DMS53 treated with DMSO at 0.1 percent for 48 hours (cell line): Measurements from ENCODE around the gene NCLN.
"Not testable (repeated sequence)": the region's sequence is repeated elsewhere in the genome, so short reads cannot be mapped to it uniquely, and the experiment has no call there.

Experiments
- DNase-seq: peaks from one replicate; lab custom pipeline; 2025; ENCODE audit not compliant: unreplicated experiment; lab: John Stamatoyannopoulos, UW

Gene NCLN

DNA sequence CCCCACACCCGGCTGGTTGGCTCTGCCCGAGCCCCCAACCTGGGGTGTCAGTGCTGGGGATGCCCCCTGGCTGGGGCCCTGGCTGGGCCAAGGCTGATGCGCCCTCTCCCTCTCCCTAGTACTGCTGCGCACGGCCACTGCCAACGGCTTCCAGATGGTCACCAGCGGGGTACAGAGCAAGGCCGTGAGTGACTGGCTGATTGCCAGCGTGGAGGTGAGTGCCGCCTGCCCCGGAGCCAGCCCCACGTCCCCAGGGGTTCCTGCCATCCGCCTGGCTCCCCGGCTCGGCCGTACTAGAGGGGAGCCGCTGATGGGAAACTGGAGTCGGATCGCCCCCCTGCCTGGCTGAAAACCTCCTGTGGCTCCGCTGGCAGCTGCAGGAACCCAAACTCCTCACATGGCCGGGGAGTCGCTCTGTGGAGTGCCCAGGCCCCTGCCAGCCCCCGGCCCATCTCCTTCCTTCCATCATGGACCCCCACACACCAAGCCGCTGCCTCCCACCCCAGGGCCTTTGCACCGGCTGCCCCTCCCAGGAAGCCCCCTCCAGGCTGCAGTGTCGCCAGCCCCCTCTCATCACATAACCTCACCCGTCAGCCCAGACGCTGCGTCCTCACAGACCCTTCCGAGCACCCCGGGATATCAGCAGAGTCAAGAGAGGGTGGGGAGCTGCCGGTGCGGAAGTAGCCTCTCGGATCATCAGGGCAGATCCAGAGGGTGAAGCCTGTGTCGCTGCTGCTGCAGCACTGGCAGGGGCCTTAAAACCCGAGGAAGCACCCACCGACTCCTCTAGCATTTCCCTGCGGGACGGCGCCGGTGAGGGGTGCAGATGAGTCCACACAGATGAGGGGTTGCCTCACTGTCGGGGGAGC lies 10.6 kb downstream of the NCLN start:
- no peak for DNase-seq

- DNase-seq: no peak
These were observed 11.1 kb downstream of the NCLN start for GRCh38 chr19:3196933-3197205.

GRCh38 chr19:3198901-3199700 lies 13.4 kb downstream of the NCLN start:
- DNase-seq: no peak

GRCh38 chr19:3201072-3201700 lies 15.5 kb downstream of the NCLN start:
- no peak for DNase-seq

GRCh38 chr19:3201911-3202310 lies 16.2 kb downstream of the NCLN start:
- DNase-seq: no peak

- DNase-seq: no peak
These were observed 16.6 kb downstream of the NCLN start for GRCh38 chr19:3202346-3202745.

GRCh38 chr19:3202895-3203294 lies 17.2 kb downstream of the NCLN start:
- not testable (repeated sequence) for DNase-seq

DNA sequence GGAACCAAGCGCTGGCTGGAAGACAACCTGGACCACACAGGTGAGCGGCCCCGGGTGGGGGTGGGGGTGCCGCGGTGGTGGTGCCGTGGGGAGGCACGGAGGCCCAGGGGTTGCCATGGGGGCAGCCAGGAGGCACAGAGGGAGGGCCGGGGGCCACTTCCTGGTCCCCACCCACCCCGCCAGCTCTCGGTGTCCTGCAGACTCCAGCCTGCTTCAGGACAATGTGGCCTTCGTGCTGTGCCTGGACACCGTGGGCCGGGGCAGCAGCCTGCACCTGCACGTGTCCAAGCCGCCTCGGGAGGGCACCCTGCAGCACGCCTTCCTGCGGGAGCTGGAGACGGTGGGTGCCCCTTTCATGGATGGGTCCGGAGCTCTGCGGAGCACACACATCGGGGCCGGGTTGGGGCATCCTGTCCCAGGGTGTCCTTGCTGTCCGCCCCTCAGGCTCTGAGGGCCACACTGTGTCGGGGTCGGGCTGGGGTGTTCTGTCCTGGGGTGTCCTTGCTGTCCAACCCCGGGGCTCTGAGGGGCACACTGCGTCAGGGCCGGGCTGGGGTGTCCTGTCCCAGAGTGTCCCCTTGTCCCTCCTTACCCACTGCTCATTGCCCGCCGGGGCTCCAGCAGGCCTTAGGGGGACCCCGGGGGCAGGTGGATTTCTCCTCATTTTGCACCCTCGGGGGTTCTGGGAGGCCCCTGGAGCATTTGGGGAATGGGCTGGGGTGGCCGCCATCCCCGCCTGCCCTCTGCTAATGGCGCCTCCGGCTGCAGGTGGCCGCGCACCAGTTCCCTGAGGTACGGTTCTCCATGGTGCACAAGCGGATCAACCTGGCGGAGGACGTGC lies 18.3 kb downstream of the NCLN start:
- DNase-seq: no peak

DNA sequence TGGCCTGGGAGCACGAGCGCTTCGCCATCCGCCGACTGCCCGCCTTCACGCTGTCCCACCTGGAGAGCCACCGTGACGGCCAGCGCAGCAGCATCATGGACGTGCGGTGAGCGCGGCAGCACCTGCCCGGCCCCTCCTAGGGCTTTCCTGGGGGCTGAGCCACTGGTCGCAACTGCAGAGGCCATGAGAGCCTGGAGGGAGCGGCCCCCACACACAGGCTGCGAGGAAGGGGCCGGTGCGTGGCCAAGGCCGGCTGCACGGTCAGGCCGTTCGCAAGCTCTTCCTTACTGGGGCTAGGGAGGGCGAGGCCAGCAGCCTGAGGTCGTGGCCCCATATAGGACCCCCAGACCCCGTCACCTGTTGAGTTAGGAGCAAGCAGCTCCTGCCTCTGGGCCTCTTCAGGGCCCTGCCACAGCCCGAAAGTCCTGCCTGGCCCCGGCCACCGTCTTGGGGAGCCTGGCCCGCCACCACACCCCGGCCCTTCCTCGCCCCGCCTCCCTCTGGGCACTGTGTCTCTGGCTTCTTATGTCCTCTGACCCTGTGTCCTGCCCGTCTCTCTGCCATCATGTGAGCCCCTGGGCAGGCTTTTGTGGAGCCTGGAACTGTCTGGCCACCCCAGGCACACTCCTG lies 19.0 kb downstream of the NCLN start:
- DNase-seq: no peak

DNA sequence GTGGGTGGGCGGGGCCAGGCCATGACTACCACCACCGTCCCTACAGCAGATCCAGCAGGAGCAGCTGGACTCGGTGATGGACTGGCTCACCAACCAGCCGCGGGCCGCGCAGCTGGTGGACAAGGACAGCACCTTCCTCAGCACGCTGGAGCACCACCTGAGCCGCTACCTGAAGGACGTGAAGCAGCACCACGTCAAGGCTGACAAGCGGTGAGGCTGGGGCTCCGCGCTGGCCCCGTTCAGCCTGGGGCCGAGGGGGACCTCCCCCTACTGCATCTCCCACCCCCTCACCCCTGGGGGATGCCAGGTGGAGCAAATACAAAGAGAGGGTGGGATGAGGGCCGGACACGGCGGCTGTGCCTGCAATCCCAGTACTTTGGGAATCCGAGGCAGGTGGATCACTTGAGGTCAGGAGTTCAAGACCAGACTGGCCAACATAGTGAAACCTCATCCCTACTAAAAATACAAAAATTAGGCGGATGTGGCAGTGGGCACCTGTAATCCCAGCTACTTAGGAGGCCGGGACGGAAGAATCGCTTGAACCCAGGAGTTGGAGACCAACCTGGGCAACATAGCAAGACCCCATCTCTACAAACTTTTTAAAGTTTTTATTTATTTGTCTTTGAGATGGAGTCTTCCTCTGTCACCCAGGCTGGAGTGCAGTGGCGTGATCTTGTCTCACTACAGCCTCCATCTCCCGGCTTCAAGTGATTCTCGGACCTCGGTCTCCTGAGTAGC lies 20.7 kb downstream of the NCLN start:
- no peak for DNase-seq

- no peak for DNase-seq
These were observed 21.9 kb downstream of the NCLN start for GRCh38 chr19:3207461-3208242.

DNA sequence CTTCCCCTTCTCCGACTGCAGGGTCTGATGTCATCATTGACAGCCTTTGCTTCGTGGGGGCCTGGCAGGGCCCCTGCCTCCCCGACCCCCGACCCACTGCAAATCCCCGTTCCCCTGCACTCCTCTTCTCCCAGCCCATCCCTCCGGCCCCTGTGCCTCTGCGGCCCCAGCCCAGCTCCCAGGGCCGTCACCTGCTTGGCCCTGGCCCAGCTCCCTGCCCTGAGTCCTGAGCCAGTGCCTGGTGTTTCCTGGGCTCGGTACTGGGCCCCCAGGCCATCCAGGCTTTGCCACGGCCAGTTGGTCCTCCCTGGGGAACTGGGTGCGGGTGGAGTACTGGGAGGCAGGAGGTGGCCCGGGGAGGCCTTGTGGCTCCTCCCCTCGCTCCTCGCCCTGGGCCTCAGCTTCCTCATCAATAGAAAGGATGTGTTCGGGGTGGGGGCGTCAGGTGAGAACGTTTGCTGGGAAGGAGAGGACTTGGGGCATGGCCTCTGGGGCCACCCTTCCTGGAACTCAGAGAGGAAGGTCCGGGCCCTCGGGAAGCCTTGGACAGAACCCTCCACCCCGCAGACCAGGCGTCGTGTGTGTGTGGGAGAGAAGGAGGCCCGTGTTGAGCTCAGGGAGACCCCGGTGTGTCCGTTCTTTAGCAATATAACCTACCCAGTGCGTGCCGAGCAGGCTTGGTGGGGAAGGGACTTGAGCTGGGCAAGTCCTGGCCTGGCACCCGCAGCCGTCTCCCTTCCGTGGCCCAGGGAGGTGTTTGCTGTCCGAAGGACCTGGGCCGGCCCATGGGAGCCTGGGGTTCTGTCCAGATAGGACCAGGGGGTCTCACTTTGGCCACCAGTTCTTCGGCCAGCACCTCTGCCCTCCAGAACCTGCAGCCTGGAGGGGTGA lies 22.8 kb downstream of the NCLN start:
- DNase-seq: no peak

DNA sequence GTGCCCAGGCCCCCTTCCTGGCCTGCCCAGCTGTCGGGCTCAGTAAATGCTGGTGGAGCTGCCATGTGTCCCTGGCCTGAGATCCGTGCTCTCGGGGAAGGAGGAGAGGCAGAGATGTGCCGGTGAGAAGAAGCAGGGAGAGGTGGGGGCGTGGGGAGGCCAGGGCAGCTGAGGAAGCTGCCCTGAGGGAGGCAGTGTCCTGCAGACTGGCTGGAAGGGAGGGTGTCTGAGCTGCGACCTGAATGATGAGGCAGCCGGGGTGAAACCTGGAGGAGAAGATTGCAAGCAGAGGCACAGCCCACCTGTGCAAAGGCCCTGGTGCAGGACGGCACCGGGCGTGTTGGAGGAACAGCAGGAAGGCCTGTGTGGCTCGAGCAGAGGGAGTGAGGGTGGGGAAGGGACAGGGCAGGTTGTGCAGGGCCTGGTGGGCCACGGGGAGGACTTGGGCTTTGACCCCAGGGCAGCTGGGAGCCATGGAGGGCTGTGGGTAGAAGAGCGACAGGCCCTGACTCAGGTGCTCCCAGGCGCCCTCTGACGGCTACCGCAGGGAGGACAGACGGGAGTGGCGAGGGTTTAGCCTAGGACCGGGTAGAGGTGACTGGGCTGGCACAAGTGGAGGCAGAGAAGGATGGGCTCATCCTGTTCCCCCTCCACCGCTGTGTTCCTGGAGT lies 24.8 kb downstream of the NCLN start:
- DNase-seq: no peak

GRCh38 chr19:3211191-3211590 lies 25.5 kb downstream of the NCLN start:
- DNase-seq: no peak

DNA sequence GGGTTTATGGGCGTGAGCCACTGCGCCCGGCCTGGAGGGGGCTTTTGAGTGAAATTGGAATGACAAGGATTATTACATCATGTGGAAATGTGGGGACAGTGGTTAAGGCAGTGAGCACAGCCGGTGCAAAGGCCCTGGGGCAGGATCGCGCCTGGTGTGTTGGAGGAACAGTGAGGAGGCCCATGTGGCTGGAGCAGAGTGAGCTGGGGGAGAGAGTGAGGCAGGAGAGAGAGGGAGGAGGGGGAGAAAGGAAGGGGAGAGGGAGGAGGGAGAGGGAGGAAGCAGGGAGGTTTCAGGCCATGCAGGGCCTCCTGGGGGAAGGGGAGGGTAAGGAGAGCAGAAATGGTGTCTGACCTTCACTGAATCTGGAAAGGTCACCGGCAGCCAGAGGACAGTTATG lies 27.4 kb downstream of the NCLN start:
- DNase-seq: no peak

DNA sequence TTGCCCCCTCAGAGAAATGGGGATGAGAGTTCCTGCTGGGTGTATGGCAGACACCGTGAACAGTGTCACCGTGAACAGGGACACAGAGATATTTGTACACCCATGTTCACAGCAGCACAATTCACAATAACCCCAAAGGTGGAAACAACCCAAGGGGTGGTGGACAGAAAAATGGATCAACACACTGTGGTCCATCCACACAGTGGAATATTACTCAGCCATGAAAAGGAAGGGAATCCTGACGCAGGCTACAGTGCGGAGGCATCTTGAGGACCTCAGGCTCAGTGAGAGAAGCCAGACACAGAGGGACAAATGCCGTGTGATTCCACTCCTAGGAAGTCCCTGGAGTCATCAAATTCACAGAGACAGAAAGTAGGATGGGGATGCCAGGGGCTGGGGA lies 31.1 kb downstream of the NCLN start:
- no peak for DNase-seq

DNA sequence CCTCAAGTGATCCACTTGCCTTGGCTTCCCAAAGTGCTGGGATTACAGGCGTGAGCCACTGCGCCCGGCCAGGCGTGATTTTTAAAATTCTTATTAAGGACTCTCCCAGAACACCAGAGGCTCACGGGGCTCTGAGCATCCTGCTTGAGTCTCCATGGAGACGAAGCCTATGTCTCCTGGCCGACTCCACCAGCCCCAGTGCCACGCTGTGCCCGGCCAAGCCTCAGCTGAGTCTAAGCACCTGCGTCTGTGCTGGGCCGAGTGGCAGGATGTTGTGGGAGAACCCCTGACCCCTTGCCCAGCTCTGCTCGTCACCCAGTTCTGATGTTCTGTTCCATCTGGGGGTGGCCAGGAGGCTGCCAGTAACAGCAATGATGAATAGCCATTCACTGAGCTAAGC lies 34.8 kb downstream of the NCLN start:
- no peak for DNase-seq

DNA sequence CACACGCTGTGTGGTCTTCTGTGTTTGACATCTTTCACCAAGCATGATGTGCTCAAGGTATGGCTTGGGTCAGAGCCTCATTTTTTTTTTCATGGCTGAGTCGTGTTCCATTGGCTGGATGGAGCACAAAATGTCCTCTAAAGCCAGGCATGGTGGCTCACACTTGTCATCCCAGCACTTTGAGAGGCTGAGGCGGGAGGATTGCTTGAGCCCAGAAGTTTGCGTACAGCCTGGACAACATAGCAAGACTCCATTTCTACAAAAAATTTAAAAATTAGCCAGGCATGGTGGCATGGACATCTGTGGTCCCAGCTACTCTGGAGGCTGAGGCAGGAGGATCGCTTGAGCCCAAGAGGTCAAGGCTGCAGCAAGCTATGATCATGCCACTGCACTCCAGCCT lies 35.8 kb downstream of the NCLN start:
- not testable (repeated sequence) for DNase-seq
